PC-9 (cell line): ENCODE results near the gene CENPP.

Source experiments
- CTCF ChIP-seq: fragments of 200-600 bp; sonication (generic); conservative IDR thresholded peaks from 2 replicates; pipeline ENCODE4 v1.6.1; 2017; ENCODE audit warnings: mixed run types, antibody characterized with exemption, mild to moderate bottlenecking, moderate library complexity
- EZH2 ChIP-seq: fragments of 200-600 bp; sonication (generic); IDR thresholded peaks from 2 replicates; pipeline ENCODE4 v1.8.0; 2017; ENCODE audit warnings: antibody characterized with exemption, low read depth

- TF ChIP-seq CTCF (no peak), EZH2 (no peak)
These were observed 291.6 kb downstream of the CENPP start for GRCh38 chr9:92617195-92617813.
